BJ (cell line): ENCODE measurements around the gene VWF. TPM values are rescaled to one million over a fixed set of nuclear protein-coding genes. Genes with fewer than 3 reads are reported as not detected.
"Not testable (repeated sequence)": the region's sequence is repeated elsewhere in the genome, so short reads cannot be mapped to it uniquely, and the experiment has no call there.

Source experiments
- CTCF ChIA-PET: fragments of 350-600 bp; formaldehyde crosslinking; extraction: SDS; loops from one replicate; lab custom pipeline; 2021; ENCODE audit warnings: antibody characterized with exemption, inconsistent platforms; lab: Yijun Ruan, JAX
- POLR2A ChIA-PET: fragments of 300-600 bp; sonication (Branson Sonifier 250); formaldehyde crosslinking; extraction: SDS; loops from one replicate; lab custom pipeline; 2021; ENCODE audit warnings: antibody characterized with exemption; lab: Charles Lee
- DNase-seq: peaks from one replicate; pipeline ENCODE4 v3.0.0-alpha.2; 2011; ENCODE audit warnings: low read depth
- H3K27me3 ChIP-seq: 2 replicates; pipeline ENCODE4 v1.6.0; 2011; ENCODE audit warnings: low read length; ENCODE audit not compliant: control insufficient read depth, insufficient read depth
- H3K36me3 ChIP-seq: 2 replicates; pipeline ENCODE4 v1.5.1; 2011; ENCODE audit warnings: low read length; ENCODE audit not compliant: control insufficient read depth, insufficient read depth
- H3K4me3 ChIP-seq: 2 replicates; pipeline ENCODE4 v1.5.1; 2011; ENCODE audit warnings: low read depth, mild to moderate bottlenecking, control low read depth, low read length
- CTCF ChIP-seq: IDR thresholded peaks from 2 replicates; pipeline ENCODE4 v1.5.1; 2011; ENCODE audit warnings: low read depth, mild to moderate bottlenecking, control low read depth, inconsistent platforms, low read length, moderate library complexity; ENCODE audit not compliant: insufficient read depth
- polyA plus RNA-seq: library from polyadenylated mRNA; depleted of rRNA; stranded (reverse); fragments of >200 nt; gene quantifications from 2 replicates; pipeline ENCODE4 v1.2.3, GENCODE V29; 2011

VWF gene
- polyA plus RNA-seq, 1 experiment: 0.06 TPM

GRCh38 chr12:6104842-6105241 is 19.6 kb downstream of the VWF start:
- TF ChIP-seq CTCF: no peak
- POLR2A ChIA-PET: no interaction called here

DNA sequence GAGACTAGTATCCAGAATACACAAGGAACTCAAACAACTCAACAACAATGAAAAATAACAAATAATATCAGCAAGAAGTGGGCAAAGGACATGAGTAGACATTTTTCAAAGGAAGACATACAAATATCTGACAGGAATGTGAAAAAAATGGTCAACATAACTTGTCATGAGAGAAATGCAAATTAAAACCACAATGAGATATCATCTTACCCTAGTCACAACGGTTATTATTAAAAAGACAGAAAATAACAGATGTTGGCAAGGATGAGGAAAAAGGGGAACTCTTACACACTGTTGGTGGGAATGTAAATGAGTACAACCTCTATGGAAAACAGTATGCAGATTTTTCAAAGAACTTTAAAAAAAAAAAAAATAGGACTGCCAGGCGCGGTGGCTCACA is 20.4 kb downstream of the VWF start:
- no peak for TF ChIP-seq CTCF
- Histone ChIP-seq H3K36me3 (no peaks in the 10 kb centered on the region), H3K27me3 (no peaks in the 10 kb centered on the region), H3K4me3 (no peak overlapping the region)
- no peak for DNase-seq
- ChIA-PET CTCF (no interaction called here), POLR2A (no interaction called here)

More at GRCh38 chr12:6104842-6105241, 19.6 kb downstream of the VWF start:
- H3K27me3 ChIP-seq: no peaks in the 10 kb centered on the region
- H3K36me3 ChIP-seq: no peaks in the 10 kb centered on the region
- CTCF ChIA-PET: no interaction called here
- no peak overlapping the region for H3K4me3 ChIP-seq
- DNase-seq: no peak

- H3K36me3 ChIP-seq, H3K27me3 ChIP-seq, POLR2A ChIA-PET, H3K4me3 ChIP-seq, DNase-seq, CTCF ChIA-PET: not testable (repeated sequence)
These were observed 22.4 kb downstream of the VWF start for GRCh38 chr12:6102021-6102420.

- CTCF ChIA-PET: no interaction called here
- no peaks in the 10 kb centered on the region for H3K27me3 ChIP-seq
- TF ChIP-seq CTCF: no peak
- POLR2A ChIA-PET: no interaction called here
- no peaks in the 10 kb centered on the region for H3K36me3 ChIP-seq
- H3K4me3 ChIP-seq: no peak overlapping the region
- DNase-seq: no peak
These were observed 25.2 kb downstream of the VWF start for GRCh38 chr12:6099316-6099715.

DNA sequence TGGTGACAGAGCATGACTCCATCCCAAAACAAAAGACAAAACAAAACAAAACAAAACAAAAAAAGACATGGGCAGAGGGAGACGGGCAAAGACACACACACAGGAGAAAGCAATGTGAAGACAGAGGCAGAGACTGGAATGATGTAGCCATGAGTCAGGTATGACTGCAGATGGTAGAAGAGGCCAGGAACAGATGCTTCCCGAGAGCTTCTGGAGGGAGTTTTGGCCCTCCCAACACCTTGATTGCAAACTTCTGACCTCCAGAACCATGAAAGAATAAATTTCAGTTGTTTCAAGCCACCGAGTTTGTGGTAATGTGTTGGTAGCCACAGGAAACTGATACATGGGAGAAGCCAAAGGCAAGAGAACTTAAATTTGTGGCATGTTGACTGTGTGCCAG is 27.1 kb downstream of the VWF start:
- CTCF ChIA-PET: interaction anchor here (0.5 kb wide), 1 partner anchor 38 kb away, joined by 4 read pairs; no protein-coding TSS in a partner anchor
- POLR2A ChIA-PET: no interaction called here
- H3K4me3 ChIP-seq: no peak overlapping the region
- no peak for TF ChIP-seq CTCF
- no peak for DNase-seq
- no peaks in the 10 kb centered on the region for H3K36me3 ChIP-seq
- no peaks in the 10 kb centered on the region for H3K27me3 ChIP-seq

DNA sequence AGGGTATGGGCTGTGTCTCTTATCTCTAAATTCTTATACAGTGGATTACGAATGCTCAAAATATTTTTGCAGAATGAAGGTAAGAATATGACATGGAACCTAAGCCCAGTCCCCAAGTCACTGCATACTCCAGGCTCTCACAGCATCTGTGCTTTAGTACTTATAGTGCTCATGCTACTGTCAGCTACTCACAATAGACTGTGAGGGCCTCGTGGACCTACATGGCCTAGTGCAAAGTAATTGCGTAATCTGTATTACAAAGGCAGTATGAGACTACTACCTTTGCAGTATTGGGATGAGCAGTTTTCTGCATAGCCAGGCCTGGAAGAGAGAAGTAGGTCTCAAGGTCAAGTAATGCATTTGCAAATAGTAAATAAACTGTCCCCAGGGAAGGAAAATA is 27.9 kb downstream of the VWF start:
- no peak for TF ChIP-seq CTCF
- POLR2A ChIA-PET: no interaction called here
- Histone ChIP-seq H3K27me3 (no peaks in the 10 kb centered on the region), H3K4me3 (no peak overlapping the region), H3K36me3 (no peaks in the 10 kb centered on the region)
- CTCF ChIA-PET: no interaction called here
- no peak for DNase-seq
